A549 treated with AZD2906 at 1 μM for 4 hours (cell line): Measurements from ENCODE around the gene KLHL36. TPM values are rescaled to one million over a fixed set of nuclear protein-coding genes. Genes with fewer than 3 reads are reported as not detected.

ENCODE experiments used
- total RNA-seq: library from RNA; stranded (reverse); fragments of 200-300 nt; extraction: Qiagen RNA extraction; gene quantifications from 5 replicates; pipeline ENCODE4 v1.2.3, GENCODE V29; 2022

The KLHL36 gene
- total RNA-seq = 18.5 to 25.9 TPM (median 24.2 TPM) in 5 replicates

GRCh38 chr16:84647828-84648594, at the start of gene KLHL36:
TSS of gene KLHL36 (plus strand) at chr16:84648511. CDS start at chr16:84650868, 2,357 bp downstream.

GRCh38 chr16:84617791-84618580, 30.3 kb upstream of the KLHL36 start, which contains the start of gene COTL1:
TSS of gene COTL1 (minus strand) at chr16:84618078. CDS start at chr16:84617914, 164 bp downstream.

GRCh38 chr16:84699712-84700445, 51.6 kb downstream of the KLHL36 start, which contains the start of gene USP10:
TSS of gene USP10 (plus strand) at chr16:84700000. CDS start at chr16:84700091, 91 bp downstream.

Other genes with a start within 250 kb of the KLHL36 start
- gene MEAK7, start 143.9 kb upstream of the KLHL36 start, total RNA-seq = 45.1 to 60.4 TPM (median 53.1 TPM) in 5 replicates
- 402 to 538 TPM (median 488 TPM) in 5 replicates for gene COTL1, start 30.4 kb upstream of the KLHL36 start, total RNA-seq
- gene USP10, start 51.5 kb downstream of the KLHL36 start, total RNA-seq = 72.5 to 89.8 TPM (median 74.3 TPM) in 5 replicates
- gene CRISPLD2, start 171.5 kb downstream of the KLHL36 start, total RNA-seq = 3.1 to 4.2 TPM (median 3.5 TPM) in 5 replicates